ENCODE data around the gene L2HGDH. TPM values are rescaled to one million over a fixed set of nuclear protein-coding genes. Genes with fewer than 3 reads are reported as not detected.

Gene L2HGDH
- total RNA-seq, 1 donor = 3.6 TPM

- no peaks in the 10 kb centered on the region for H3K9me3 ChIP-seq (ENCODE audit: low read depth, low read length)
- H3K27ac ChIP-seq (ENCODE audit: low read depth, low read length) = no peak overlapping the region
- H3K27me3 ChIP-seq (ENCODE audit: insufficient read depth, low read length) = no peaks in the 10 kb centered on the region
- H2AFZ ChIP-seq (ENCODE audit: low read length) = no peak overlapping the region
- H3K36me3 ChIP-seq (ENCODE audit: insufficient read depth, low read length) = no peaks in the 10 kb centered on the region
- no peak for DNase-seq (ENCODE audit: insufficient read length, low spot score, missing footprints)
- no peak for TF ChIP-seq CTCF (IDR thresholded peaks at IDR 0.05; ENCODE audit: extremely low read depth, low read depth, low read length)
- peaks cover 36% of the 10 kb centered on the region for H3K4me1 ChIP-seq (ENCODE audit: insufficient read depth, low read length)
- H3K4me2 ChIP-seq (ENCODE audit: insufficient read depth, low read length) = peak overlapping the region; percentile 100
- peaks cover 49% of the 10 kb centered on the region for H4K20me1 ChIP-seq (ENCODE audit: insufficient read depth, low read length)
- peaks cover 60% of the 10 kb centered on the region for H3K79me2 ChIP-seq (ENCODE audit: insufficient read depth, low read length)
- H3K4me3 ChIP-seq (ENCODE audit: insufficient read depth, low read length) = peak overlapping the region; percentile 89
Observed at GRCh38 chr14:50229681-50230080, 82.3 kb downstream of the L2HGDH start.

- Histone ChIP-seq H3K9me3 (ENCODE audit: low read depth, low read length) (no peaks in the 10 kb centered on the region), H2AFZ (ENCODE audit: low read length) (no peak overlapping the region), H3K27ac (ENCODE audit: low read depth, low read length) (no peak overlapping the region), H4K20me1 (ENCODE audit: insufficient read depth, low read length) (peaks cover 54% of the 10 kb centered on the region), H3K4me3 (ENCODE audit: insufficient read depth, low read length) (no peak overlapping the region), H3K36me3 (ENCODE audit: insufficient read depth, low read length) (no peaks in the 10 kb centered on the region), H3K27me3 (ENCODE audit: insufficient read depth, low read length) (no peaks in the 10 kb centered on the region), H3K79me2 (ENCODE audit: insufficient read depth, low read length) (peaks cover 71% of the 10 kb centered on the region), H3K4me2 (ENCODE audit: insufficient read depth, low read length) (no peak overlapping the region), H3K4me1 (ENCODE audit: insufficient read depth, low read length) (peaks cover 36% of the 10 kb centered on the region)
- no peak for DNase-seq (ENCODE audit: insufficient read length, low spot score, missing footprints)
- no peak for TF ChIP-seq CTCF (IDR thresholded peaks at IDR 0.05; ENCODE audit: extremely low read depth, low read depth, low read length)
Observed at GRCh38 chr14:50228313-50228712, 83.7 kb downstream of the L2HGDH start.

GRCh38 chr14:50225974-50226297, 86.1 kb downstream of the L2HGDH start:
- H3K27ac ChIP-seq (ENCODE audit: low read depth, low read length) = peak overlapping the region; percentile 7
- no peaks in the 10 kb centered on the region for H3K27me3 ChIP-seq (ENCODE audit: insufficient read depth, low read length)
- no peaks in the 10 kb centered on the region for H3K36me3 ChIP-seq (ENCODE audit: insufficient read depth, low read length)
- H4K20me1 ChIP-seq (ENCODE audit: insufficient read depth, low read length) = peaks cover 59% of the 10 kb centered on the region
- TF ChIP-seq CTCF (IDR thresholded peaks at IDR 0.05; ENCODE audit: extremely low read depth, low read depth, low read length) = no peak
- peaks cover 89% of the 10 kb centered on the region for H3K79me2 ChIP-seq (ENCODE audit: insufficient read depth, low read length)
- no peaks in the 10 kb centered on the region for H3K9me3 ChIP-seq (ENCODE audit: low read depth, low read length)
- DNase-seq (ENCODE audit: insufficient read length, low spot score, missing footprints) = no peak
- H2AFZ ChIP-seq (ENCODE audit: low read length) = no peak overlapping the region
- no peak overlapping the region for H3K4me3 ChIP-seq (ENCODE audit: insufficient read depth, low read length)
- peaks cover 34% of the 10 kb centered on the region for H3K4me1 ChIP-seq (ENCODE audit: insufficient read depth, low read length)
- H3K4me2 ChIP-seq (ENCODE audit: insufficient read depth, low read length) = peak overlapping the region; percentile 64

- Histone ChIP-seq H4K20me1 (ENCODE audit: insufficient read depth, low read length) (peaks cover 57% of the 10 kb centered on the region), H3K79me2 (ENCODE audit: insufficient read depth, low read length) (peaks cover 89% of the 10 kb centered on the region), H3K36me3 (ENCODE audit: insufficient read depth, low read length) (no peaks in the 10 kb centered on the region), H3K9me3 (ENCODE audit: low read depth, low read length) (no peaks in the 10 kb centered on the region), H2AFZ (ENCODE audit: low read length) (no peak overlapping the region), H3K4me2 (ENCODE audit: insufficient read depth, low read length) (peak overlapping the region; percentile 64), H3K4me3 (ENCODE audit: insufficient read depth, low read length) (no peak overlapping the region), H3K4me1 (ENCODE audit: insufficient read depth, low read length) (peaks cover 32% of the 10 kb centered on the region), H3K27ac (ENCODE audit: low read depth, low read length) (peak overlapping the region; percentile 24), H3K27me3 (ENCODE audit: insufficient read depth, low read length) (no peaks in the 10 kb centered on the region)
- TF ChIP-seq CTCF (IDR thresholded peaks at IDR 0.05; ENCODE audit: extremely low read depth, low read depth, low read length) = no peak
- DNase-seq (ENCODE audit: insufficient read length, low spot score, missing footprints) = peak; percentile 82
Observed at GRCh38 chr14:50225067-50225973, 86.7 kb downstream of the L2HGDH start.
